HCT116 (cell line): ENCODE results near the gene LRAT. TPM values are rescaled to one million over a fixed set of nuclear protein-coding genes. Genes with fewer than 3 reads are reported as not detected.

ENCODE experiments used
- ATAC-seq: fragments of 200-7000 bp; cut with Tn5 transposase; 2 replicates; pipeline ENCODE4 v1.9.1; 2020; ENCODE audit warnings: mild to moderate bottlenecking, moderate library complexity
- BruUV-seq: library from RNA; stranded (reverse); fragments of 400-500 nt; replicated peaks from 2 replicates; lab custom pipeline; 2021; lab: Mats Ljungman, UMichigan
- CTCF ChIA-PET: fragments of 300-600 bp; sonication (Branson Sonifier 250); formaldehyde crosslinking; loops from one replicate; lab custom pipeline; 2021; ENCODE audit warnings: antibody characterized with exemption; lab: Charles Lee
- POLR2A ChIA-PET: fragments of 300-600, 350-600 bp; sonication (Branson Sonifier 250); formaldehyde crosslinking; loops from one replicate; lab custom pipeline; 2021; ENCODE audit warnings: antibody characterized with exemption; lab: Charles Lee
- RAD21 ChIA-PET, 2 experiments: fragments of 300-600 bp; sonication (Branson Sonifier 250); formaldehyde crosslinking; loops; one replicate each; lab custom pipeline; 2023; ENCODE audit warnings: low total read pairs in 2 of 2; ENCODE audit not compliant: uncharacterized antibody in 2 of 2, unreplicated experiment in 2 of 2, low non-redundant PET in 1 of 2; lab: Charles Lee
- DNase-seq: peaks from one replicate; pipeline ENCODE4 v3.0.0-alpha.2; 2010; ENCODE audit warnings: low read depth, low spot score
- H2AFZ ChIP-seq: fragments of 200-600 bp; shearing (Covaris generic), sonication (generic); 2 replicates; pipeline ENCODE4 v1.6.1; 2017; ENCODE audit warnings: low read depth, mixed run types, mixed read lengths, antibody characterized with exemption, low read length; ENCODE audit not compliant: poor library complexity, severe bottlenecking
- H3K27ac ChIP-seq: 2 replicates; pipeline ENCODE4 v1.5.1; 2012; ENCODE audit warnings: low read depth, low read length
- H3K27me3 ChIP-seq: fragments of 200-600 bp; sonication (generic); 2 replicates; pipeline ENCODE4 v1.6.1; 2016; ENCODE audit warnings: mixed run types, low read length, mixed read lengths; ENCODE audit not compliant: insufficient read depth
- H3K36me3 ChIP-seq, 2 experiments: fragments of 200-500 bp in 1 of 2; fragments of 200-600 bp in 1 of 2; sonication (Bioruptor generic) in 1 of 2; sonication (generic) in 1 of 2; 2 replicates each; pipeline versions ENCODE4 v1.5.1 to v1.6.1; 2014 to 2016; ENCODE audit warnings: low read length in 2 of 2, inconsistent platforms in 1 of 2, mixed read lengths in 1 of 2, mixed run types in 1 of 2; ENCODE audit not compliant: insufficient read depth in 2 of 2, control insufficient read depth in 1 of 2
- H3K4me1 ChIP-seq, 2 experiments: fragments of 200-600 bp in 1 of 2; sonication (generic) in 1 of 2; 2 replicates each; pipeline versions ENCODE4 v1.5.1 to v1.6.1; 2012 to 2017; ENCODE audit warnings: low read length in 2 of 2, inconsistent platforms in 1 of 2, mild to moderate bottlenecking in 1 of 2, mixed read lengths in 1 of 2, mixed run types in 1 of 2, moderate library complexity in 1 of 2; ENCODE audit not compliant: insufficient read depth in 2 of 2, control insufficient read depth in 1 of 2
- H3K4me2 ChIP-seq: fragments of 200-600 bp; sonication (generic); 2 replicates; pipeline ENCODE4 v1.6.1; 2017; ENCODE audit warnings: mixed run types, low read length, mixed read lengths
- H3K4me3 ChIP-seq, 2 experiments: fragments of 200-600 bp in 1 of 2; sonication (generic) in 1 of 2; replicated peaks in 1 of 2; 2 replicates each; pipeline ENCODE4 v1.5.1; 2011 to 2016; ENCODE audit warnings: low read length in 2 of 2, control low read depth in 1 of 2, low read depth in 1 of 2, mild to moderate bottlenecking in 1 of 2, mixed read lengths in 1 of 2, mixed run types in 1 of 2
- H3K79me2 ChIP-seq: fragments of 200-600 bp; sonication (generic); 2 replicates; pipeline ENCODE4 v1.6.1; 2017; ENCODE audit warnings: mild to moderate bottlenecking, mixed run types, low read length, moderate library complexity, mixed read lengths; ENCODE audit not compliant: insufficient read depth
- H3K9ac ChIP-seq: fragments of 200-600 bp; sonication (generic); 2 replicates; pipeline ENCODE4 v1.6.1; 2016; ENCODE audit warnings: low read length, mixed read lengths
- H3K9me2 ChIP-seq: fragments of 200-600 bp; sonication (generic), shearing (Covaris generic); 2 replicates; pipeline ENCODE4 v1.6.1; 2017; ENCODE audit warnings: mixed run types, mild to moderate bottlenecking, moderate library complexity; ENCODE audit not compliant: insufficient read depth
- H3K9me3 ChIP-seq, 2 experiments: fragments of 200-500 bp in 1 of 2; fragments of 200-600 bp in 1 of 2; sonication (Bioruptor generic) in 1 of 2; sonication (generic) in 1 of 2; 2 replicates each; pipeline ENCODE4 v1.6.1; 2014 to 2017; ENCODE audit warnings: low read length in 2 of 2, mixed read lengths in 2 of 2, inconsistent platforms in 1 of 2, low read depth in 1 of 2, mild to moderate bottlenecking in 1 of 2, mixed run types in 1 of 2, moderate library complexity in 1 of 2; ENCODE audit not compliant: control insufficient read depth in 1 of 2, insufficient read depth in 1 of 2
- H4K20me1 ChIP-seq: fragments of 200-600 bp; sonication (generic), shearing (Covaris generic); 2 replicates; pipeline ENCODE4 v1.6.1; 2017; ENCODE audit warnings: mixed run types, mild to moderate bottlenecking, moderate library complexity; ENCODE audit not compliant: insufficient read depth
- CEBPB ChIP-seq: IDR thresholded peaks from 2 replicates; pipeline ENCODE4 v1.6.1; 2012; ENCODE audit warnings: low read depth
- EGR1 ChIP-seq: IDR thresholded peaks from 2 replicates; pipeline ENCODE4 v1.6.1; 2012; ENCODE audit warnings: low read depth
- ELF1 ChIP-seq: IDR thresholded peaks from 2 replicates; pipeline ENCODE4 v1.6.1; 2012; ENCODE audit warnings: low read depth, borderline replicate concordance
- EZH2 ChIP-seq: fragments of 200-600 bp; sonication (generic); IDR thresholded peaks from 2 replicates; pipeline ENCODE4 v1.6.1; 2017; ENCODE audit warnings: antibody characterized with exemption, mixed run types
- EZH2phosphoT487 ChIP-seq: fragments of 200-600 bp; IDR thresholded peaks from 2 replicates; pipeline ENCODE4 v1.6.1; 2018; ENCODE audit warnings: antibody characterized with exemption, borderline replicate concordance
- JUND ChIP-seq: IDR thresholded peaks from 2 replicates; pipeline ENCODE4 v1.6.1; 2012
- POLR2A ChIP-seq: IDR thresholded peaks from 2 replicates; pipeline ENCODE4 v1.7.0; 2011; ENCODE audit warnings: borderline replicate concordance; ENCODE audit not compliant: insufficient read depth, insufficient read length; ENCODE audit errors: extremely low read depth
- SIN3A ChIP-seq: IDR thresholded peaks from 2 replicates; pipeline ENCODE4 v1.6.1; 2012; ENCODE audit warnings: low read depth
- SP1 ChIP-seq: IDR thresholded peaks from 2 replicates; pipeline ENCODE4 v1.6.1; 2012; ENCODE audit warnings: low read depth
- SRF ChIP-seq: IDR thresholded peaks from 2 replicates; pipeline ENCODE4 v1.6.1; 2012; ENCODE audit warnings: low read depth
- TCF7L2 ChIP-seq: IDR thresholded peaks from 2 replicates; pipeline ENCODE4 v1.7.0; 2011; ENCODE audit warnings: borderline replicate concordance, inconsistent platforms; ENCODE audit not compliant: insufficient read depth, insufficient read length; ENCODE audit errors: extremely low read depth
- ZBTB33 ChIP-seq: IDR thresholded peaks from 2 replicates; pipeline ENCODE4 v1.6.1; 2011; ENCODE audit warnings: mild to moderate bottlenecking, low read length, moderate library complexity; ENCODE audit not compliant: insufficient replicate concordance; ENCODE audit errors: extremely low read depth
- ZFX ChIP-seq: fragments of 450-650 bp; IDR thresholded peaks from 2 replicates; pipeline ENCODE4 v1.6.1; 2017
- ZNF274 ChIP-seq: fragments of 200-500 bp; sonication (Bioruptor generic); IDR thresholded peaks from 2 replicates; pipeline ENCODE4 v1.6.1; 2014; ENCODE audit warnings: mild to moderate bottlenecking, low read depth, low read length, inconsistent platforms
- intact Hi-C: fragments of 100-400 bp; cut with micrococcal nuclease; formaldehyde crosslinking; loops from 2 replicates; pipeline ENCODE4 v1.10.0; 2022
- total RNA-seq: library from RNA; stranded (reverse); gene quantifications from one replicate; pipeline ENCODE4 v1.2.1, GENCODE V29; 2021; ENCODE audit not compliant: unreplicated experiment
- TF ChIP-seq, protein P1 (sequence below): IDR thresholded peaks from 2 replicates; pipeline ENCODE4 v1.6.1; 2012
- TF ChIP-seq, protein P2 (sequence below): IDR thresholded peaks from 2 replicates; pipeline ENCODE4 v1.6.1; 2012
- TF ChIP-seq, protein P3 (sequence below): IDR thresholded peaks from 2 replicates; pipeline ENCODE4 v1.6.1; 2012; ENCODE audit warnings: low read depth

The LRAT gene
- total RNA-seq, 1 experiment from 2014 or later = 3.8 TPM

- BruUV-seq = no TSS peak
- no peaks in the 10 kb centered on the region for H3K79me2 ChIP-seq
- intact Hi-C loops = no loop called here
- TF ChIP-seq ELF1 (no peak), SRF (no peak), ZFX (no peak), ZBTB33 (no peak), EZH2 (no peak), ZNF274 (no peak), EZH2phosphoT487 (no peak), EGR1 (no peak), JUND (no peak), POLR2A (no peak), SIN3A (no peak), SP1 (no peak), CEBPB (no peak), TCF7L2 (no peak)
- TF ChIP-seq, protein P1, sequence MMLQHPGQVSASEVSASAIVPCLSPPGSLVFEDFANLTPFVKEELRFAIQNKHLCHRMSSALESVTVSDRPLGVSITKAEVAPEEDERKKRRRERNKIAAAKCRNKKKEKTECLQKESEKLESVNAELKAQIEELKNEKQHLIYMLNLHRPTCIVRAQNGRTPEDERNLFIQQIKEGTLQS = no peak
- TF ChIP-seq, protein P2, sequence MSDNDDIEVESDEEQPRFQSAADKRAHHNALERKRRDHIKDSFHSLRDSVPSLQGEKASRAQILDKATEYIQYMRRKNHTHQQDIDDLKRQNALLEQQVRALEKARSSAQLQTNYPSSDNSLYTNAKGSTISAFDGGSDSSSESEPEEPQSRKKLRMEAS = no peak
- TF ChIP-seq, protein P3, sequence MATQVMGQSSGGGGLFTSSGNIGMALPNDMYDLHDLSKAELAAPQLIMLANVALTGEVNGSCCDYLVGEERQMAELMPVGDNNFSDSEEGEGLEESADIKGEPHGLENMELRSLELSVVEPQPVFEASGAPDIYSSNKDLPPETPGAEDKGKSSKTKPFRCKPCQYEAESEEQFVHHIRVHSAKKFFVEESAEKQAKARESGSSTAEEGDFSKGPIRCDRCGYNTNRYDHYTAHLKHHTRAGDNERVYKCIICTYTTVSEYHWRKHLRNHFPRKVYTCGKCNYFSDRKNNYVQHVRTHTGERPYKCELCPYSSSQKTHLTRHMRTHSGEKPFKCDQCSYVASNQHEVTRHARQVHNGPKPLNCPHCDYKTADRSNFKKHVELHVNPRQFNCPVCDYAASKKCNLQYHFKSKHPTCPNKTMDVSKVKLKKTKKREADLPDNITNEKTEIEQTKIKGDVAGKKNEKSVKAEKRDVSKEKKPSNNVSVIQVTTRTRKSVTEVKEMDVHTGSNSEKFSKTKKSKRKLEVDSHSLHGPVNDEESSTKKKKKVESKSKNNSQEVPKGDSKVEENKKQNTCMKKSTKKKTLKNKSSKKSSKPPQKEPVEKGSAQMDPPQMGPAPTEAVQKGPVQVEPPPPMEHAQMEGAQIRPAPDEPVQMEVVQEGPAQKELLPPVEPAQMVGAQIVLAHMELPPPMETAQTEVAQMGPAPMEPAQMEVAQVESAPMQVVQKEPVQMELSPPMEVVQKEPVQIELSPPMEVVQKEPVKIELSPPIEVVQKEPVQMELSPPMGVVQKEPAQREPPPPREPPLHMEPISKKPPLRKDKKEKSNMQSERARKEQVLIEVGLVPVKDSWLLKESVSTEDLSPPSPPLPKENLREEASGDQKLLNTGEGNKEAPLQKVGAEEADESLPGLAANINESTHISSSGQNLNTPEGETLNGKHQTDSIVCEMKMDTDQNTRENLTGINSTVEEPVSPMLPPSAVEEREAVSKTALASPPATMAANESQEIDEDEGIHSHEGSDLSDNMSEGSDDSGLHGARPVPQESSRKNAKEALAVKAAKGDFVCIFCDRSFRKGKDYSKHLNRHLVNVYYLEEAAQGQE = no peak
- H3K4me3 ChIP-seq = no peak overlapping the region
- H3K4me1 ChIP-seq = peaks cover under 1 to 9% of the 10 kb centered on the region in 2 experiments; a peak in 3 of 4 replicates
- ATAC-seq (no peak), DNase-seq (no peak)
- no peak overlapping the region for H3K4me2 ChIP-seq
- H2AFZ ChIP-seq = no peak overlapping the region
- ChIA-PET POLR2A (no interaction called here), CTCF (no interaction called here), RAD21 (no interaction called here)
- no peaks in the 10 kb centered on the region for H3K9me2 ChIP-seq
- no peak overlapping the region for H3K27ac ChIP-seq
- no peaks in the 10 kb centered on the region for H3K27me3 ChIP-seq
- H3K9me3 ChIP-seq = no peaks in the 10 kb centered on the region
- no peaks in the 10 kb centered on the region for H3K36me3 ChIP-seq
- H3K9ac ChIP-seq = no peak overlapping the region
- H4K20me1 ChIP-seq = no peaks in the 10 kb centered on the region
These were observed 5.4 kb upstream of the LRAT start for GRCh38 chr4:154738426-154738825.
